ENCODE results near the gene PEDS1. TPM values are rescaled to one million over a fixed set of nuclear protein-coding genes. Genes with fewer than 3 reads are reported as not detected.
"Not testable (repeated sequence)": the region's sequence is repeated elsewhere in the genome, so short reads cannot be mapped to it uniquely, and the experiment has no call there.

The PEDS1 gene
- total RNA-seq, 1 donor from 2014 or later: 30.3 TPM

DNA sequence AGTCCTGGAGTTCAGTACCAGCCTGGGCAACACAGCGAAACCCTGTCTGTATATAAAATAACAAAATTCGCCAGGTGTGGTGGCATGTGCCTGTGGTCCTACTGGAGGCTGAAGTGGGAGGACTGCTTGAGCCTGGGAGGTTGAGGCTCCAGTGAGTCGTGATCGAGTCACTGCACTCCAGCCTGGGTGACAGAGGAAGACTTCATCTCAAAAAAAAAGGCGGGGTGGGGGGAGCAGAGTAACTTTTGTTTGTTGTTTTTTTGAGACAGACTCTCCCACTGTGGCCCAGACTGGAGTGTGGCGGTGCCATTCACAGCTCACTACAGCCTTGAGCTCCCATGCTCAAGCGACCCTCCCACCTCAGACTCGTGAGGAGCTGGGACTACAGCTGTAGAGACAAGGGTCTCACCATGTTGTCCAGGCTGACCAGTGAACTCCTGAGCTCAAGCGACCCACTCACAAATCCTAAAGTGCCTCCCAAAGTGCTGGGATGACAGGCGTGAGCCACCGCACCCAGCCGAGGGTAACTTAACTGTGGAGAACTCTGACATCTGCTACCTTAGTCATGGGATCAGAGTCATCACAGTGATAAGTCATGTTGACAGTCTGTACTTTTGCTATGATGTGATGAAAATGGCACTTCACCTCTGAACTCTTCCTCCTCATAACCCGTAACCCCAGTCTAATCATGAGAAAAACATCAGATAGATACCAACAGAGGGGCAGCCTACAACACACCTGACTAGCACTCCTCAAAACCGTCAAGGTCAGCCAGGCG is 16.5 kb downstream of the PEDS1 start:
- Mint-ChIP-seq H3K4me3 (no peak overlapping the region), H3K36me3 (peaks cover 27% of the 10 kb centered on the region), H3K27ac (no peak overlapping the region), H3K9me3 (no peaks in the 10 kb centered on the region), H3K4me1 (no peaks in the 10 kb centered on the region), H3K27me3 (ENCODE audit: low read depth) (no peaks in the 10 kb centered on the region)
- no peak for DNase-seq (ENCODE audit: low spot score in 2 of 2, unreplicated experiment in 2 of 2)
- TF ChIP-seq, protein P1, sequence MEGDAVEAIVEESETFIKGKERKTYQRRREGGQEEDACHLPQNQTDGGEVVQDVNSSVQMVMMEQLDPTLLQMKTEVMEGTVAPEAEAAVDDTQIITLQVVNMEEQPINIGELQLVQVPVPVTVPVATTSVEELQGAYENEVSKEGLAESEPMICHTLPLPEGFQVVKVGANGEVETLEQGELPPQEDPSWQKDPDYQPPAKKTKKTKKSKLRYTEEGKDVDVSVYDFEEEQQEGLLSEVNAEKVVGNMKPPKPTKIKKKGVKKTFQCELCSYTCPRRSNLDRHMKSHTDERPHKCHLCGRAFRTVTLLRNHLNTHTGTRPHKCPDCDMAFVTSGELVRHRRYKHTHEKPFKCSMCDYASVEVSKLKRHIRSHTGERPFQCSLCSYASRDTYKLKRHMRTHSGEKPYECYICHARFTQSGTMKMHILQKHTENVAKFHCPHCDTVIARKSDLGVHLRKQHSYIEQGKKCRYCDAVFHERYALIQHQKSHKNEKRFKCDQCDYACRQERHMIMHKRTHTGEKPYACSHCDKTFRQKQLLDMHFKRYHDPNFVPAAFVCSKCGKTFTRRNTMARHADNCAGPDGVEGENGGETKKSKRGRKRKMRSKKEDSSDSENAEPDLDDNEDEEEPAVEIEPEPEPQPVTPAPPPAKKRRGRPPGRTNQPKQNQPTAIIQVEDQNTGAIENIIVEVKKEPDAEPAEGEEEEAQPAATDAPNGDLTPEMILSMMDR (IDR thresholded peaks at IDR 0.05; ENCODE audit: unreplicated experiment): no peak

DNA sequence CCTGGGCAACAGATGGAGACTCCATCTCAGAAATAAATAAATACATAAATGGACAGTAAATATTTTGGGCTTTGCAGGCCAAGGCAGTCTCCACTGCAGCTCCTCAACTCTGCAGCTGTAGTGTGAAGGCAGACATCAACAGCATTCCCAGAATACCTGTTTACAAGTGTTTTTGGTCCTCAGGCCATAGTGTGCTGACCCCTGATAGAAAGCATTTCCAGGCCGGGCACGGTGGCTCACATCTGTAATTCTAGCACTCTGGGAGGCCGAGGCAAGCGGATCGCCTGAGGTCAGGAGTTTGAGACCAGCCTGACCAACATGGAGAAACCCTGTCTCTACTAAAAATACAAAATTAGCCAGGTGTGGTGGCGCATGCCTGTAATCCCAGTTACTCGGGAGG is 18.4 kb downstream of the PEDS1 start:
- not testable (repeated sequence) for DNase-seq (ENCODE audit: low spot score in 2 of 2, unreplicated experiment in 2 of 2); H3K4me1 Mint-ChIP-seq; H3K27me3 Mint-ChIP-seq (ENCODE audit: low read depth); H3K9me3 Mint-ChIP-seq; H3K4me3 Mint-ChIP-seq; H3K27ac Mint-ChIP-seq
- peaks cover 28% of the 10 kb centered on the region for H3K36me3 Mint-ChIP-seq

DNA sequence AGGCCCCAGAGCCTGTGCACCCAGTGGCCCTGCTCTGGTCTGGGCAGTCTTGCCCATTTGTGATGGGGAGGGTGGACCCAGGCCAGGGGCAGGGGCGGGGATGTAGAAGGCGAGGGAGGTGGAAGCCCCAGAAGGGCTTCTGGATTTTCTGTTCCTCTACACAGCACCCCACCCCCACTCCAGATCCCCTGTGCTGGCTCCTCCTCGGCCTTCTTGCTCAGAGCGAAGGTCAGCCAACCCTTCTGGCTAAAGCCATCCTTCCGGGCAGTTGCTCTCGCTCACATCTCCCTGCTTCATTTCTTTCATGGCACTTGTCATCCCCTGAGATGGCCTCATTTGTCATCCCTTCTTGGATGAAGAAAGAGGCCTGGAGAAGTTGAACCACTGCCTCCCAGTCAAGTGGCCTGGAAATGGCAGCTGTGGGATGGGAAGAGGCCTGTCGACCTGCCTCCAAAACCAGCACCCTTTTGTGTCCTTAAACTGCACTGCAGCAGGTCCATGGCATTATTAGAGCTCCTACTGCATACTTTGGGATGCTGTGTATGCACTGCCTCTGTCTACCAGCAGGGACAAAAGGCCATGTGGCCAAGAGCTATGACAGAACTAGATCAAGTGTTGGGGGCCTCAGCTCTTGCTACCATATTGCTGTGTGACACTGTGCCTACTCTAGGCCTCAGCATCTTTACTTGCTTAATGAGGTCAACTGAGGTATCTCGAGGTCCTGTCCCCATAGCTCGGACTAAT is 19.9 kb downstream of the PEDS1 start:
- no peaks in the 10 kb centered on the region for H3K4me1 Mint-ChIP-seq
- no peak overlapping the region for H3K27ac Mint-ChIP-seq
- no peak overlapping the region for H3K4me3 Mint-ChIP-seq
- no peak for DNase-seq (ENCODE audit: low spot score in 2 of 2, unreplicated experiment in 2 of 2)
- H3K9me3 Mint-ChIP-seq: no peaks in the 10 kb centered on the region
- TF ChIP-seq, protein P1 (IDR thresholded peaks at IDR 0.05; ENCODE audit: unreplicated experiment): peak; percentile 28
- H3K27me3 Mint-ChIP-seq (ENCODE audit: low read depth): no peaks in the 10 kb centered on the region
- peaks cover 28% of the 10 kb centered on the region for H3K36me3 Mint-ChIP-seq

DNA sequence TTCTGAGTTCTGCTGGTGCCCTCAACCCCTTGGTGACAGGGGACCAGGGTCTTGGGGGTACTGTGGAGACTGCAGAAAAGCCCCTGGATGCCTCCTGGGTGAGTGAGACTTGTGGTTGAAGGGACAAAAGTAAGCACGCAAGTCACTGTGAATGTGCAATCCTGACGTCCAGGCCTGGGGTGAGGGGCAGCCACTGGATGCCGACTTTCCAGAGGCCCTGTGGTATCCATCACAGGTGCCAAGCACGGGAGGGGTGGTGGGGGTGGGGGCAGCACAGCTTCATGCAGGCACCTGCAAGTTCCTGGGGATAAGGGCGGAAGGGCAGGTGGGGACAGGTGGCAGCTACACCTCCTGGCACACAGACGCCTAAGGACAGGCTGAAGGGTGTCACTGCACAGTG is 20.5 kb downstream of the PEDS1 start:
- Mint-ChIP-seq H3K9me3 (no peaks in the 10 kb centered on the region), H3K27ac (no peak overlapping the region), H3K4me3 (no peak overlapping the region), H3K36me3 (peaks cover 28% of the 10 kb centered on the region), H3K27me3 (ENCODE audit: low read depth) (no peaks in the 10 kb centered on the region), H3K4me1 (no peaks in the 10 kb centered on the region)
- TF ChIP-seq, protein P1 (IDR thresholded peaks at IDR 0.05; ENCODE audit: unreplicated experiment): no peak
- DNase-seq (ENCODE audit: low spot score in 2 of 2, unreplicated experiment in 2 of 2): no peak

DNA sequence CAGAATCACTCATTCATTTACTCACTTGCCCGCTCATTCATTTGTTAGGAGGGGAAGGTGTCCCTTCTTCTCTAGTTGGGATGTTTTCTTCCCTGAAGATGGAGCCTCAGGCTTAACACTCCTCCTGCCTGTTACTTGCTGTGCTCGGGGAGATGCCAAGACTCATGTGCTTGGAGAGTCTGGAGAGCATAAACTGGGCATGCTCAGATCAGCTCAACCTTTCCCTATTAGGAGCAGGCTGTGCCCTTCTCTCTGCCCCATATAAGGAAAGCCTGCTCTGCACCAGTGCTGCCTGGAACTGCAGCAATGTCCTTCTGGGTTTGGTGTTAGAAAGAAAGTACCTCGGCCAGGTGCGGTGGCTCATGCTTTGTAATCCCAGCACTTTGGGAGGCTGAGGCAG is 22.5 kb downstream of the PEDS1 start:
- no peaks in the 10 kb centered on the region for H3K9me3 Mint-ChIP-seq
- DNase-seq (ENCODE audit: low spot score in 2 of 2, unreplicated experiment in 2 of 2): no peak
- peaks cover 33% of the 10 kb centered on the region for H3K36me3 Mint-ChIP-seq
- H3K4me1 Mint-ChIP-seq: peaks cover 7% of the 10 kb centered on the region
- H3K4me3 Mint-ChIP-seq: no peak overlapping the region
- no peaks in the 10 kb centered on the region for H3K27me3 Mint-ChIP-seq (ENCODE audit: low read depth)
- no peak overlapping the region for H3K27ac Mint-ChIP-seq
- TF ChIP-seq, protein P1 (IDR thresholded peaks at IDR 0.05; ENCODE audit: unreplicated experiment): no peak

DNA sequence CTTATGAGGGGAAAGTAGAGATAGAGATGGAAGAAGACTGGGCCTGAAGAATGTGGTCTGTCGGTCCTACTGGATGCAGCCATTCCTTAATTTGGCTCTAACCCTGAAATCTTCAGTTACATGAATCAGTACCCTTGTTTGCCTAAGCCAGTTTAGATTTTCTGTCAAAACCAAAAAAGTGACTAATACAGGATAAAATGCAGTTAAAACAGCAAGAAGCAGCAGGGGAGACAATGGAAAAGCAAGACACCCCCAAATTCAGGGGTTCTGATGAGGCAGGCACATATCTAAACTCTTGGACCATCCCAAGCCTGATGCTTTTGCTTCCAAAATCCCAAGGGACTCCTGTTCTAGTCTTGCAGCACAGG is 23.2 kb downstream of the PEDS1 start:
- Mint-ChIP-seq H3K9me3 (no peaks in the 10 kb centered on the region), H3K4me3 (no peak overlapping the region), H3K4me1 (peaks cover 7% of the 10 kb centered on the region), H3K27me3 (ENCODE audit: low read depth) (no peaks in the 10 kb centered on the region), H3K27ac (no peak overlapping the region), H3K36me3 (peaks cover 32% of the 10 kb centered on the region)
- TF ChIP-seq, protein P1 (IDR thresholded peaks at IDR 0.05; ENCODE audit: unreplicated experiment): no peak
- DNase-seq (ENCODE audit: low spot score in 2 of 2, unreplicated experiment in 2 of 2): no peak

Measured in mesothelial cell of epicardium (in vitro differentiated cells).